IMR-90 (cell line): Measurements from ENCODE around the gene HMGCR. TPM values are rescaled to one million over a fixed set of nuclear protein-coding genes. Genes with fewer than 3 reads are reported as not detected.

ENCODE experiments used
- ATAC-seq: fragments of 200-7000 bp; cut with Tn5 transposase; 2 replicates; pipeline ENCODE4 v1.9.1; 2020; ENCODE audit warnings: low read depth, mild to moderate bottlenecking, moderate library complexity
- BruUV-seq: library from RNA; stranded (reverse); fragments of 400-500 nt; replicated peaks from 2 replicates; lab custom pipeline; 2021; lab: Mats Ljungman, UMichigan
- CTCF ChIA-PET: fragments of 300-600 bp; formaldehyde crosslinking; extraction: SDS; loops from one replicate; lab custom pipeline; 2021; ENCODE audit warnings: antibody characterized with exemption; lab: Yijun Ruan, JAX
- POLR2A ChIA-PET: fragments of 300-600 bp; sonication (Branson Sonifier 250); formaldehyde crosslinking; loops from one replicate; lab custom pipeline; 2022; ENCODE audit warnings: antibody characterized with exemption; ENCODE audit not compliant: unreplicated experiment; lab: Charles Lee
- DNase-seq: peaks from one replicate; pipeline ENCODE4 v3.0.0; 2013
- H2AFZ ChIP-seq: replicated peaks from 2 replicates; pipeline ENCODE3; 2013; ENCODE audit warnings: low read length, mild to moderate bottlenecking; ENCODE audit not compliant: poor library complexity
- H2AK5ac ChIP-seq: 2 replicates; pipeline ENCODE4 v1.6.1; 2013; ENCODE audit warnings: low read depth, low read length, inconsistent platforms
- H2AK9ac ChIP-seq: replicated peaks from 2 replicates; pipeline ENCODE3; 2013; ENCODE audit warnings: mild to moderate bottlenecking, low read depth, low read length, moderate library complexity; ENCODE audit not compliant: poor library complexity
- H2BK120ac ChIP-seq: 2 replicates; pipeline ENCODE4 v1.6.1; 2013; ENCODE audit warnings: low read depth, low read length, inconsistent platforms
- H2BK15ac ChIP-seq: 3 replicates; pipeline ENCODE4 v1.6.1; 2013; ENCODE audit warnings: low read depth, low read length, inconsistent platforms
- H2BK20ac ChIP-seq: 2 replicates; pipeline ENCODE4 v1.6.1; 2013; ENCODE audit warnings: low read depth, mild to moderate bottlenecking, inconsistent platforms, low read length, moderate library complexity
- H2BK5ac ChIP-seq: 2 replicates; pipeline ENCODE4 v1.6.1; 2013; ENCODE audit warnings: mild to moderate bottlenecking, low read depth, low read length, inconsistent platforms; ENCODE audit not compliant: poor library complexity, severe bottlenecking
- H3K14ac ChIP-seq: replicated peaks from 2 replicates; pipeline ENCODE4 v1.6.1; 2013; ENCODE audit warnings: low read depth, low read length, inconsistent platforms
- H3K18ac ChIP-seq: 2 replicates; pipeline ENCODE4 v1.6.1; 2013; ENCODE audit warnings: low read depth, low read length, control low read depth
- H3K23ac ChIP-seq: 2 replicates; pipeline ENCODE4 v1.6.1; 2013; ENCODE audit warnings: low read depth, low read length, inconsistent platforms
- H3K27ac ChIP-seq: 2 replicates; pipeline ENCODE4 v1.5.1; 2013; ENCODE audit warnings: mild to moderate bottlenecking, control low read depth, low read length; ENCODE audit not compliant: insufficient read depth
- H3K27me3 ChIP-seq: 2 replicates; pipeline ENCODE4 v1.6.1; 2013; ENCODE audit warnings: low read length; ENCODE audit not compliant: control insufficient read depth, insufficient read depth
- H3K36me3 ChIP-seq: 2 replicates; pipeline ENCODE4 v1.6.1; 2013; ENCODE audit warnings: low read length, mixed read lengths; ENCODE audit not compliant: control insufficient read depth, insufficient read depth
- H3K4ac ChIP-seq: 2 replicates; pipeline ENCODE4 v1.6.1; 2013; ENCODE audit warnings: low read depth, low read length, inconsistent platforms
- H3K4me1 ChIP-seq: 2 replicates; pipeline ENCODE4 v1.6.1; 2013; ENCODE audit warnings: low read length, mixed read lengths; ENCODE audit not compliant: control insufficient read depth, insufficient read depth
- H3K4me2 ChIP-seq: 2 replicates; pipeline ENCODE4 v1.6.1; 2013; ENCODE audit warnings: low read depth, mild to moderate bottlenecking, control low read depth, low read length, moderate library complexity
- H3K4me3 ChIP-seq: 2 replicates; pipeline ENCODE4 v1.5.1; 2013; ENCODE audit warnings: low read depth, mild to moderate bottlenecking, control low read depth, low read length, moderate library complexity; ENCODE audit not compliant: insufficient read depth
- H3K56ac ChIP-seq: 2 replicates; pipeline ENCODE4 v1.6.1; 2013; ENCODE audit warnings: low read length, inconsistent platforms; ENCODE audit not compliant: insufficient read depth; ENCODE audit errors: extremely low read depth
- H3K79me1 ChIP-seq, 2 experiments: 2 replicates each; pipeline ENCODE4 v1.6.1; 2013; ENCODE audit warnings: low read length in 2 of 2, inconsistent platforms in 1 of 2, low read depth in 1 of 2
- H3K9ac ChIP-seq: 2 replicates; pipeline ENCODE4 v1.6.1; 2013; ENCODE audit warnings: low read depth, low read length, control low read depth
- H3K9me1 ChIP-seq: 2 replicates; pipeline ENCODE4 v1.6.1; 2013; ENCODE audit warnings: low read length, inconsistent platforms; ENCODE audit not compliant: insufficient read depth
- H3K9me3 ChIP-seq: 2 replicates; pipeline ENCODE4 v1.6.1; 2013; ENCODE audit warnings: low read length; ENCODE audit not compliant: control insufficient read depth, insufficient read depth
- H4K20me1 ChIP-seq: 2 replicates; pipeline ENCODE4 v1.6.1; 2013; ENCODE audit warnings: low read length, inconsistent platforms; ENCODE audit not compliant: insufficient read depth
- H4K5ac ChIP-seq: 2 replicates; pipeline ENCODE4 v1.6.1; 2013; ENCODE audit warnings: mild to moderate bottlenecking, low read depth, low read length, control low read depth
- H4K8ac ChIP-seq, 2 experiments: 2 replicates each; pipeline ENCODE4 v1.6.1; 2013; ENCODE audit warnings: low read depth in 2 of 2, low read length in 2 of 2, control low read depth in 1 of 2, inconsistent platforms in 1 of 2
- H4K91ac ChIP-seq: 2 replicates; pipeline ENCODE4 v1.6.1; 2013; ENCODE audit warnings: low read depth, low read length, inconsistent platforms; ENCODE audit not compliant: insufficient read depth
- RCOR1 ChIP-seq: IDR thresholded peaks from 2 replicates; pipeline ENCODE4 v1.6.1; 2012; ENCODE audit warnings: mild to moderate bottlenecking, low read length, improper control_type of control experiment; ENCODE audit not compliant: insufficient replicate concordance
- RFX5 ChIP-seq: IDR thresholded peaks from 2 replicates; pipeline ENCODE4 v1.8.0; 2012; ENCODE audit warnings: low read depth, mild to moderate bottlenecking, low read length, moderate library complexity
- WGBS, 2 experiments: methylation state at CpG; one replicate each; pipeline versions ENCODE4 v1.1.5 to v1.1.7; 2013; ENCODE audit warnings: missing lambda C conversion rate in 2 of 2; ENCODE audit not compliant: insufficient read length in 1 of 2; ENCODE audit errors: extremely low coverage in 2 of 2; 5-methylcytosine and 5-hydroxymethylcytosine counted together
- dilution Hi-C: fragments of 300-500 bp; cut with HindIII; formaldehyde crosslinking; loops from one replicate; pipeline ENCODE4 v1.14.3; 2018; ENCODE audit warnings: low sequenced_read_pairs; ENCODE audit not compliant: unreplicated experiment
- in situ Hi-C: fragments of 300-500 bp; cut with MboI; formaldehyde crosslinking; loops from 3 replicates; pipeline ENCODE4 v1.14.3; 2019; ENCODE audit warnings: low sequenced_read_pairs, inconsistent platforms, mixed read lengths
- intact Hi-C: fragments of 100-400 bp; cut with micrococcal nuclease; formaldehyde crosslinking; loops from 2 replicates; pipeline ENCODE4 v1.10.0; 2022
- polyA plus RNA-seq, 3 experiments: library from polyadenylated mRNA; depleted of rRNA; stranded (reverse); fragments of >200 nt; gene quantifications; 2 replicates each; pipeline ENCODE4 v1.2.3, GENCODE V29; 2012; ENCODE audit warnings: low replicate concordance in 1 of 3
- total RNA-seq: library from RNA; depleted of rRNA; stranded (reverse); fragments of >200 nt; gene quantifications from 2 replicates; pipeline ENCODE4 v1.2.3, GENCODE V29; 2012
- TF ChIP-seq, protein P1 (sequence below): fragments of 150-350 bp; IDR thresholded peaks from 2 replicates; pipeline ENCODE4 v1.6.1; 2017; ENCODE audit warnings: mild to moderate bottlenecking, antibody characterized with exemption, low read length, low read depth

Gene HMGCR
- total and polyA plus RNA-seq, 2 of the 4 experiments (the other 2 are of a cell fraction): 23.3 to 48.6 TPM

DNA sequence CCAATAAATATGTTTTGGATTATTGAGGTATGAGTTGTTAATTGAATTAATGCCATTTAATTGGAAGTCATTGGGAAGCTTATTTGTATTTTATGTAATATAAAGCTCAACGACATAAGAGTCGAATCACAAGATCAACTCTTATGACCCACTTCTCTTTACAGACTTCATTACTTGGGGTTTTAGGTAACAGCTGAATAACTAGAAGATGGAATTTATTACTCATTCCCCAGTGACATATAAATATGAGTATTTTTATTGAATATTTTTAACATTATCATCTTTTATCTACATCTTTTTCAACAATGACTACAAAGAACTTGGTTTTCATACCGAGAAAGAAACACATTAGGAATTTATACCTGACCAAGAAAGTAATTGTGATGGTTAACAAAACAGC is 21.1 kb downstream of the HMGCR start:
- in situ Hi-C loops: loop anchor here (25.0 kb wide), 1 partner anchor 596 kb away; the partner anchor contains the start of genes GFM2 and NSA2
- intact Hi-C loops: no loop called here
- no peak overlapping the region for H2AK5ac ChIP-seq
- no peaks in the 10 kb centered on the region for H4K20me1 ChIP-seq
- ChIA-PET POLR2A (no interaction called here), CTCF (interaction anchor here (0.6 to 1.5 kb wide), 2 partner anchors 17 to 433 kb away, joined by 3 to 5 read pairs; no protein-coding TSS in a partner anchor)
- H2AFZ ChIP-seq: no peak overlapping the region
- H2AK9ac ChIP-seq: no peak overlapping the region
- no peak overlapping the region for H2BK5ac ChIP-seq
- no peak overlapping the region for H4K8ac ChIP-seq
- no peak overlapping the region for H3K4me2 ChIP-seq
- H3K4me3 ChIP-seq: no peak overlapping the region
- H3K9me1 ChIP-seq: no peaks in the 10 kb centered on the region
- H3K36me3 ChIP-seq: peaks cover 26% of the 10 kb centered on the region
- no peak overlapping the region for H3K4ac ChIP-seq
- H3K23ac ChIP-seq: no peak overlapping the region
- H4K91ac ChIP-seq: no peak overlapping the region
- DNase-seq: no peak
- H4K5ac ChIP-seq: no peak overlapping the region
- H2BK15ac ChIP-seq: no peak overlapping the region
- ATAC-seq: no peak
- H3K9ac ChIP-seq: no peak overlapping the region
- TF ChIP-seq RFX5: no peak
- TF ChIP-seq, protein P1, sequence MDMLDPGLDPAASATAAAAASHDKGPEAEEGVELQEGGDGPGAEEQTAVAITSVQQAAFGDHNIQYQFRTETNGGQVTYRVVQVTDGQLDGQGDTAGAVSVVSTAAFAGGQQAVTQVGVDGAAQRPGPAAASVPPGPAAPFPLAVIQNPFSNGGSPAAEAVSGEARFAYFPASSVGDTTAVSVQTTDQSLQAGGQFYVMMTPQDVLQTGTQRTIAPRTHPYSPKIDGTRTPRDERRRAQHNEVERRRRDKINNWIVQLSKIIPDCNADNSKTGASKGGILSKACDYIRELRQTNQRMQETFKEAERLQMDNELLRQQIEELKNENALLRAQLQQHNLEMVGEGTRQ: no peak
- TF ChIP-seq RCOR1: no peak
- H3K27ac ChIP-seq: no peak overlapping the region
- H2BK120ac ChIP-seq: no peak overlapping the region
- H3K18ac ChIP-seq: no peak overlapping the region
- H2BK20ac ChIP-seq: no peak overlapping the region
- WGBS, 2 experiments: no CpG with 5 or more reads among the region's 3 CpGs
- no TSS peak for BruUV-seq
- dilution Hi-C loops: no loop called here
- H3K79me1 ChIP-seq: no peaks in the 10 kb centered on the region
- no peak overlapping the region for H3K14ac ChIP-seq
- H3K56ac ChIP-seq: no peak overlapping the region
- no peaks in the 10 kb centered on the region for H3K27me3 ChIP-seq
- no peaks in the 10 kb centered on the region for H3K4me1 ChIP-seq
- H3K9me3 ChIP-seq: no peaks in the 10 kb centered on the region
